ENCODE data around the gene GPR141.

DNA sequence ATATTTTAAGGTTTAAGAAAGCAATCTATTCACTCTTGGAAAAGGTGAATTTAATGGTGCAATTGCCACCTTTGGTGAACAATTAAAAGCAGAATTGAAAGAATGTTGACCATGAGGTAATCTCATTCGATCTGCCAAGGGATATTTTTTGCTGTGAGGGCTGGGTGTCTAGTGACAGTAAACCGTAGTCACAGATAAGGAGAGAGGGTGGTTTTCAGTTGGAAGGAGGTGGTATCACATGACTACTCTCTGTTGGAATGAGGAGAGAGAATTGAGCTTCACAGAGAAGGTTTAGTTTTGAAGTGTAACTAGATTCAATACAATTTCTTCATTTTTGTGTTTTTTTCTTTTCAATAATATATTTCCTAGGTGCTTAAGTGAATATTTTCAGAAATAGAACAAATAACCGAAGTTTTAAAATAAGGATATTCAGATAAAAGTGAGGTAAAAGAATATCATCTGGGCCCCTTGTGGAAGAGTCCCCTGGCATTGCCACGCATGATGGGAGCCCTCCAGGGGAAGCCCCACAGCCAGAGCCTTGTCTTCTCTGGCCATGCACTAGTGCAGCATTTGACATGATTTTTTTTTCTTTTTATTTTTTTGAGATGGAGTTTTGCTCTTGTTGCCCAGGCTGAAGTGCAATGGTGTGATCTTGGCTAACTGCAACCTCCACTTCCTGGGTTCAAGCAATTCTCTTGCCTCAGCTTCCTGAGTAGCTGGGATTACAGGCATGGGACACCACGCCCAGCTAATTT is 73.4 kb downstream of the GPR141 start:
- TF ChIP-seq, protein P1, sequence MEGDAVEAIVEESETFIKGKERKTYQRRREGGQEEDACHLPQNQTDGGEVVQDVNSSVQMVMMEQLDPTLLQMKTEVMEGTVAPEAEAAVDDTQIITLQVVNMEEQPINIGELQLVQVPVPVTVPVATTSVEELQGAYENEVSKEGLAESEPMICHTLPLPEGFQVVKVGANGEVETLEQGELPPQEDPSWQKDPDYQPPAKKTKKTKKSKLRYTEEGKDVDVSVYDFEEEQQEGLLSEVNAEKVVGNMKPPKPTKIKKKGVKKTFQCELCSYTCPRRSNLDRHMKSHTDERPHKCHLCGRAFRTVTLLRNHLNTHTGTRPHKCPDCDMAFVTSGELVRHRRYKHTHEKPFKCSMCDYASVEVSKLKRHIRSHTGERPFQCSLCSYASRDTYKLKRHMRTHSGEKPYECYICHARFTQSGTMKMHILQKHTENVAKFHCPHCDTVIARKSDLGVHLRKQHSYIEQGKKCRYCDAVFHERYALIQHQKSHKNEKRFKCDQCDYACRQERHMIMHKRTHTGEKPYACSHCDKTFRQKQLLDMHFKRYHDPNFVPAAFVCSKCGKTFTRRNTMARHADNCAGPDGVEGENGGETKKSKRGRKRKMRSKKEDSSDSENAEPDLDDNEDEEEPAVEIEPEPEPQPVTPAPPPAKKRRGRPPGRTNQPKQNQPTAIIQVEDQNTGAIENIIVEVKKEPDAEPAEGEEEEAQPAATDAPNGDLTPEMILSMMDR (IDR thresholded peaks at IDR 0.05), result no peak
- TF ChIP-seq NFATC4 (CRISPR knock-in tag; IDR thresholded peaks at IDR 0.05) (no peak), ZNF416 (CRISPR knock-in tag; IDR thresholded peaks at IDR 0.05) (no peak), ZNF423 (CRISPR knock-in tag; IDR thresholded peaks at IDR 0.05) (no peak), ZNF219 (CRISPR knock-in tag; IDR thresholded peaks at IDR 0.05; ENCODE audit: borderline replicate concordance) (no peak), MYBL2 (CRISPR knock-in tag; IDR thresholded peaks at IDR 0.05) (no peak)
- TF ChIP-seq, protein P2, sequence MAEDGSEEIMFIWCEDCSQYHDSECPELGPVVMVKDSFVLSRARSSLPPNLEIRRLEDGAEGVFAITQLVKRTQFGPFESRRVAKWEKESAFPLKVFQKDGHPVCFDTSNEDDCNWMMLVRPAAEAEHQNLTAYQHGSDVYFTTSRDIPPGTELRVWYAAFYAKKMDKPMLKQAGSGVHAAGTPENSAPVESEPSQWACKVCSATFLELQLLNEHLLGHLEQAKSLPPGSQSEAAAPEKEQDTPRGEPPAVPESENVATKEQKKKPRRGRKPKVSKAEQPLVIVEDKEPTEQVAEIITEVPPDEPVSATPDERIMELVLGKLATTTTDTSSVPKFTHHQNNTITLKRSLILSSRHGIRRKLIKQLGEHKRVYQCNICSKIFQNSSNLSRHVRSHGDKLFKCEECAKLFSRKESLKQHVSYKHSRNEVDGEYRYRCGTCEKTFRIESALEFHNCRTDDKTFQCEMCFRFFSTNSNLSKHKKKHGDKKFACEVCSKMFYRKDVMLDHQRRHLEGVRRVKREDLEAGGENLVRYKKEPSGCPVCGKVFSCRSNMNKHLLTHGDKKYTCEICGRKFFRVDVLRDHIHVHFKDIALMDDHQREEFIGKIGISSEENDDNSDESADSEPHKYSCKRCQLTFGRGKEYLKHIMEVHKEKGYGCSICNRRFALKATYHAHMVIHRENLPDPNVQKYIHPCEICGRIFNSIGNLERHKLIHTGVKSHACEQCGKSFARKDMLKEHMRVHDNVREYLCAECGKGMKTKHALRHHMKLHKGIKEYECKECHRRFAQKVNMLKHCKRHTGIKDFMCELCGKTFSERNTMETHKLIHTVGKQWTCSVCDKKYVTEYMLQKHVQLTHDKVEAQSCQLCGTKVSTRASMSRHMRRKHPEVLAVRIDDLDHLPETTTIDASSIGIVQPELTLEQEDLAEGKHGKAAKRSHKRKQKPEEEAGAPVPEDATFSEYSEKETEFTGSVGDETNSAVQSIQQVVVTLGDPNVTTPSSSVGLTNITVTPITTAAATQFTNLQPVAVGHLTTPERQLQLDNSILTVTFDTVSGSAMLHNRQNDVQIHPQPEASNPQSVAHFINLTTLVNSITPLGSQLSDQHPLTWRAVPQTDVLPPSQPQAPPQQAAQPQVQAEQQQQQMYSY (CRISPR knock-in tag; IDR thresholded peaks at IDR 0.05), result no peak

Data from WTC11 (cell line).